T-helper 1 cell treated with Interleukin-12 subunit alpha and Interleukin-12 subunit beta and Interleukin-4 antibody, amounts not matched to agents 30 ng/mL and 1 ng/mL, for 36 hours (primary cell): ENCODE measurements around the gene SMC3. TPM values are rescaled to one million over a fixed set of nuclear protein-coding genes. Genes with fewer than 3 reads are reported as not detected.

ENCODE experiments used
- intact Hi-C: fragments of 100-400 bp; cut with micrococcal nuclease; formaldehyde crosslinking; loops from one replicate; pipeline ENCODE4 v1.15.1; 2024
- total RNA-seq: library from RNA; stranded (reverse); gene quantifications from 2 replicates; pipeline ENCODE4 v1.2.3, GENCODE V29; 2022

Gene SMC3
- total RNA-seq, 1 donor from 2014 or later = 68.6 TPM

DNA sequence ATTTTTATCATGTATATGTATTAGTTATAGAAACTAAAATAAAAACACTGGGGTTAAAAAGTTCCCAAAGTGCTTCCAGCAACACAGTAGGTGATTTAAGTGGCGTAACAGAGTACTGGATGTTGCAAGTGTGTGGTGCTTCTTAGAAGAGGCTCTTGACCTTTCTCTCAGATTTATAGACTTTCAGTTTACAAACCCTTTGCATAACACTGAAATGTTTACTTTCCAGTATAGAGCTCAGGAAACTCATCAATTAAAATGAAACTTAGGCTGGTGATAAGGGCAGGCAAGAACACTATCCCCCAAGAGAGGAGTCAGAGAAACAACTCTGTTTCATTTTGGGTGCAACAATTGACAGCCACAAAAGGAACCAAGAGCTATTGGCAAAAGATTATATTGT lies 27.5 kb upstream of the SMC3 start:
- intact Hi-C loops = loop anchor here (1.0 kb wide), 1 partner anchor 11 kb away; no protein-coding TSS in a partner anchor

DNA sequence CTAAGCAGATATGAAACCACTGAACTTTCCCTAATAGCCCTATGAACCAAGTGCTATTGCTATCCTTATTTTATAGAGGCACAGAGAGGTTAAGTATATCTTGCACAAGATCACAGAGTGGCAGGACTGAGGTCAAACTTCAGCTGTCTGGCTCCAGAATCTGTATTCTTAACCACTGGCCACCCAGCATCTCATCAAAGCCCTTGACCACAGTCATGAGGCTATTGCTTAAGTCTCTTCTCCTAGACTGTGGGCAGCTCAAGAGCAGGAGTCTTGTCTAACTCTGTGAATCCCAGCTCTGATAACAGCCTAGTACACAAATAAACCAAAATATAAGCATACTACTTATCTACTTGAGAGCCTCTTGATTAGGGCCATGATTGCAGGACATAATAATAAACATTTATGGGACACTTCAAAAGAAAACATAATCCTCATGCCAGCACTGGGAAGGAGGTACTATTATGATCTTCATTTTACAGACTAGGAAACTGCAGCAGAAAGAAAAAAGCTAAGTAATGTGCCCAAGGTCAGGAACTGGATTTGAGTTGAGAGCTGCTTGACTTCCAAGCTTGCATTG lies 22.4 kb upstream of the SMC3 start:
- intact Hi-C loops = no loop called here

DNA sequence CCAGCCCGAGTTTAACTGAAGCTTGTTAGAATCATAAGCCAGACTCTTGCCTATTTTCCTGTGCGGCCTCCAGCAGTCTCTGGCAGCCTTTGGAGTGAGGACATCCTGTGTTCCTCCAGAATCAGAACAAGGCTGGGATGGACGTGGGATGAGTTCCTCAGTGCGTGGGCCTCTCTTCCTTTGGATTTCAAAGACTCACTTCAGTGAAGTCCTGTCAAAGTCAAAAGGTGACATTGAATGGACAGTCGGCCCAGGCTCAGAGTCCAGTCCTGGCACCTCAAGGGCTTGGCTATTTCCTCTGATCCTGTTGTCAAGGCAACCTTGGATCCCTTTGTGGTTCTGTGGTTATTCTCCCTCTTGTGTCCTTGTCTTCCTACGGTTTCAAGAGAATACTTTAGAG lies 21.4 kb upstream of the SMC3 start:
- intact Hi-C loops = no loop called here

DNA sequence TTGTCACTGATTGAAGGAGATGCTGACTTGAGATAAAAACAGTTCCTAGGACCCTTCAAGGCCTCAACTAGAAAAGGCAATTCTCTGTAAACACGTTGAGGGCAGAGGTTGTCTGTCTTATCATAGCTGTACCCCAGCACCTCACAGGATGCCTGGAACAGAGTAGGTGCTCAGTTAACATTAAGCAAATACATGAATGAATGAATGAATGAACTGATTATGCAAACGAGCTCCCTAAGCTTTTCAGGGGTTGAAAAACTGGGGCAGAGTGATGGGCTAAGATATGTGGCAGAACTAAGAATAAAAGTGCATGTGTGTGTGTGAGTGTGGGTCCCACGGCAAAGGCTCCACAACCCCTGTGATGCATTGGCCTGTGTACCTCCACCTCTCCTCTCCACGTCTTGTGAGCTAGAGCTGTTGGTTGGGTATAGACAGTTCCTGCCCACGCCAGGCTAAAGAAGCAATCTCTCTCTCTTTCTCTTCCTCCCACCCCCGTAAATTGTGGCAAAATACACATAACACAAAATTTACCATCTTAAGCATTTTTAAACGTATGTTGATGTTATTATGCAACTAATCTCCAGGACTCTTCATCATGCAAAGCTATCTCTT lies 20.9 kb upstream of the SMC3 start:
- intact Hi-C loops = loop anchor here (1.0 kb wide), 9 partner anchors 21 to 409 kb away; partner anchors contain the start of genes DUSP5 and SMC3

DNA sequence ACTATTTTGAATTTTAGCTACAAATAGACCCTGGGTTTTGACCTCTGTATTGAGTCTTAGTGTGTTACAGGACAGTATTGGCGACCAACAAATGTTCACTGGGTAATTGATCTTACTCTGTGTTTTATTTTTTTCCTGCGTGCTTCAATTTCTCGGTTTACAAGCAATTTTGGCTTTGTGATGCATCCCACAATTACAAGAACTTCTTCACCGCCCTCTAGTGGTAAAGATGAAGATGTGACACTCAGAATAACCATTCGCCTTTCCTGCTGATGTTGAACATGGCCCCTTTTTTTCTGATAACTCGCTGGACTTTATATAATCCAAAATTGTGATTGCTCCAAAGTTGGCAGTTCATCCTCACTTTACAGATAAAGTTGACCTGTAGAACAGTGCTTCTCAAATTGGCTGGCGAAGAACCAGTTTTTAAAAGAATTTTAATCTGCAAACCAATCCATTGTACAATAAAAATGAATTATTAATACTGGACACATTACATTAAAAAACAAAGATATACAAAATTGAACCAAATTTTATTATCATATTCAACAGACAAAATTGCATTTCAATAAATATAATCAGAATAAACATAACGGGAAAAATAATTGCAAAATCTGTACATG lies 20.2 kb upstream of the SMC3 start:
- intact Hi-C loops = loop anchor here (1.0 kb wide), 9 partner anchors 20 to 410 kb away; partner anchors contain the start of genes DUSP5 and SMC3

DNA sequence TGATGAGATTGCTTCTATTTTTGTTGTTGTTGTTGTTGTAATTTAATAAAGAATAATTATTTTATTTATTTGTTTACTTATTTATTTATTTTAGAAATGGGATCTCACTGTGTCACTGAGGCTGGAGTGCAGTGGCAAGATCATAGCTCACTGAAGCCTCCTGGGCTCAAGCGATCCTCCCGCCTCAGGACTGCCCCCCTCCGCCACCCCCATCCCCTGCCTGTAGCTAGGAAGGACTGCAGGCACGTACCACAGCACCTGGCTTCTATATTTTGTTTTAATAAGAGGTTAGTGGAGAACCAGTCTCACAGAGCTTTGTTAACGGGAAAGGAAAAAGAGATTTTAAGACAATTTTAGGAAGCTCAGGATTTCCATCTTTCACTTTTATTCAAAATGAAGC lies 19.5 kb upstream of the SMC3 start:
- intact Hi-C loops = no loop called here

DNA sequence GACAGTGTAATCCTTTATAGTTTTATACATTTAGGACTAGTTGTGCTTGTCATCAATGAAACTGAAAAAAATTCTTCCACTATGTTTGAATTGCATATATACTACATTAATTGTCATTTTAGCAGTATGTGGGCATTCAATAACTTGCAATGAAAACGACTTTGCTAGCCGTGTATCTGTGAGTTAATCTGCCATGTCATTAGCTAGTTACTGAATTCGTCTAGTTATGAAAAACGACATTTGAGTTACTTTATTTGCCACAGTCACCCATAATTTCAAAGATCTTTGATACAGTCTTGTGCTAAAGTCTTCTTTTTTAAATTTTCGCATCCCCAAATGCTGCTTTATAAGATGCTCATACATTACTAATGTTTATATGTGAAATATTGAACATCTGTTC lies 18.3 kb upstream of the SMC3 start:
- intact Hi-C loops = no loop called here

DNA sequence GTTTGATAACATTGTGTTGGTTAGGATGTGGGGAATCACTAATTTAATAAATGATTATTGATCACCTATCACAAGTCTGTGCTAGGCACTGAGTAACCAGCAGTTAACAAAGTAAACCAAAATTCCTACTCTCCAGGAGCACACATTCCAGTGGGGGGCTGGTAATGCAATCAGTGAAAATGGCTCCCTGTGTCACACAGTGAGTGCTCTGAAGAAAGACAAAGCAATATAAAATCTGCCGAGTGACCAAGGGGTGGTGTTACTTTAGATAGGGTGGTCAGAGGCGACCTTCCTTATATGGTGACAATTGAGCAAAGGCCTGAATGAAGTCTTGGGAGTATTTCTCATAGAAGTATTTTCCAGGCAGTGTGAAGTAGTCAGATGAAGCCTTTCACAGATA lies 13.6 kb upstream of the SMC3 start:
- intact Hi-C loops = no loop called here

DNA sequence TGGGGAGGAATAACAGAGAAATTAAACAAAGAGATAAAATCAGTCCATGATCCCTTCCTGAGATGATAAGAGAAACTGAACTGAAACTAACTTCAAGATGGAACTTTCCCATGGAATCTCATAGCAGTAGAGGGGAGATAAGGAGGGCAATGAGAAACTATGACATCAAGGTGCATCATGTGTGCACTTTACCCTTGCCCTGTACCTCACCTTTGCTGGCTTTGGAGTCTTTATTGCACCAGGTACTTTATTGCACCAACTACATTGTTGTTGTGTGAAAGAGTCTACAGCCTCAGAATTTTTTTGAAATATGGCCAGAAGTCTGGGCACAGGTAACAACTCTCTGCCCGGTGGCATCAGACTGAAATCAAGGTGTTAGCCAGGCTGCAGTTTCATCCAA lies 11.2 kb upstream of the SMC3 start:
- intact Hi-C loops = no loop called here

DNA sequence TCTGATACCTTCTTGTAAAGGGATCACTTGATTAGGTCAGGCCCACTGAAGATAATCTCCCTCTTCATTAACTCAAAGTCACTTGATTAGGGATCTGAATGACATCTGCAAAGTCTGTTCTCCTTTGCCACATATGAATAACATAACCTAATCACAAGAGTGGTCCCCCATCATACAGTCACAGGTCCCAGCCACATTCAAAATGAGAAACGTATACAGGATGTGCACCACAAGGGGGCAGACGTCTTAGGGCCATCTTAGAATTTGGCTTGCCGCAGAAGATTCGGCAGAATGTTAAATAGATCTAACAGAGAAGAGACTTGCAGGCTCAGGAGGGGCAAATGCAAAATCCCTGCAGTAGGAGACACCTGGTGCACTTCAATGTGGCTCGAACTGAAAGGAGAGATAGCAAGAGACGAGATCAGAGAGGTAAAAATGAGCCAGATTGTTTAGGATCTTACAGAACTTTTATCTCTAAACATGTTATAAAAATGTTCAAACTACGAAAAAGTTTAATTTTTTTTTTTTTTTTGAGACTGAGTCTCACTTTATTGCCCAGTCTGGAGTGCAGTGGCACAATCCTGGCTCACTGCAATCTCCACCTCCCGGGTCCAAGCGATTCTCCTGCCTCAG lies 10.4 kb upstream of the SMC3 start:
- intact Hi-C loops = loop anchor here (1.0 kb wide), 2 partner anchors 10 to 43 kb away; partner anchors contain the start of gene SMC3

DNA sequence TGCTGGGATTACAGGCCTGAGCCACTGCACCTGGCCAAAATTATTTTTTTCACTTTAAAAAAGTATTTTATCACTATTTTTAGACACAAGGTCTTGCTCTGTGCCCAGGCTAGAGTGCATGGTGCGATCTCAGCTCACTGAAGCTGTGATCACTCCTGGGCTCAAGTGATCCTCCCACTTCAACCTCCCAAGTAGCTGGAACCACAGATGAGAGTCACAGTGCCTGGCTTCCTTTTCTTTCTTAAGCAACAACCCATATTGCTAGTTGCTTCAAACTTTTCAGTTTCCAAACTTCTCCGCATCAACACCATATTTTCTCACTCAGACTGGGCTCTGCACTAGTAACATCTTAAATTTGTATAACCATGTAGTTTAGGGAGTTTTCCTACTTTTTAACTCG lies 9.5 kb upstream of the SMC3 start:
- intact Hi-C loops = no loop called here

DNA sequence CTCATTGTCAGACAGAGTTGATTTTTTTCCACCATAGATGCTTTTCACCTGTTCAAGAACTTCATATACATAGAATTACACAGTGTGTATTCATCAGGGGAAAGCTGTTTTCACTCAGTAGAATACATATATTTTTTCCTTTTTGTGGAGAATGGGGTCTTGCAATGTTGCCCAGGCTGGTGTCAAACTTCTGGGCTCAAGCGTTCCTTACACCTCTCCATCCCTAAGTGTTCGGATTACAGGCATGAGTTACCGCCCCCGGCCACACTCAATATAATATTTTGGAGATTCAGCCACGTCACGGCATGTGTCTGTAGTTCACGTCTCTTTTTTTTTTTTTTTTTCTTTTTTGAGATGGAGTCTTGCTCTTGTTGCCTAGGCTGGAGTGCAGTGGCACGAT lies 7.5 kb upstream of the SMC3 start:
- intact Hi-C loops = no loop called here

DNA sequence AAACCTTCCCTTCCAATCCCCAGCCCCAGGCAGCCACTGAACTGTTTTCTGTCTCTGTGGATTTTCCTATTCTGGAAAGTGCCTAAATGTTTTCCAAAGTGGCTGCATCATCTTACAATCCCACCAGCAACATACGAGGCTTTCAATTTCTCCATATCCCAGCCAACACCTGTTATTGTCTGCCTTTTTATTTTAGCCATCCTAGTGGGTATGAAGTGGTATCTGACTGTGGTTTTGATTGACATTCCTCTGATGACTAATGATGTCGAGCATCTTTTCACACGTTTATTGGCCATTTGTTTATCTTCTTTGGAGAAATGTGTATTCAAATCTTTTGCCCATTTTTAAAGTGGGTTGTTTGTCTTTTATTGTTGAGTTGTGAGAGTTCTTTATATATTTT lies 6.2 kb upstream of the SMC3 start:
- intact Hi-C loops = no loop called here

DNA sequence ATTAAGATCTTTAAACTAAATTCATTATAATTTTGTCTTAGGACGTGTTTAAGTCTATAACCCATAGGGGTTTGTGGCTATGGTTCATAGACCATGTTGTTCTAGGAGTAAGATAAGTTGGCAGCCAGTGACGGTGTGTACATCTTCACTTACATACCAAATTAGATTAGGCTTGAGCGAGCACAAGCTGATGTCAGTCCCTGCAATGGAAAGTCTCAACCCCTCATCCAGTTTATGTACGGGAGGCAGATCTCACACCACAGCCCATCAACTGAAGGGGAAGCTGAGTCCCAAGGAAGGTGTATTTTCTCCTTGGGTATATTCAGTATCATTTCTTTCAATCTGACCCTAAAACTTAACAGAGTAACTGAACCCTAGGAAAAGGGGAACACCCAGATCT lies 5.1 kb upstream of the SMC3 start:
- intact Hi-C loops = no loop called here

DNA sequence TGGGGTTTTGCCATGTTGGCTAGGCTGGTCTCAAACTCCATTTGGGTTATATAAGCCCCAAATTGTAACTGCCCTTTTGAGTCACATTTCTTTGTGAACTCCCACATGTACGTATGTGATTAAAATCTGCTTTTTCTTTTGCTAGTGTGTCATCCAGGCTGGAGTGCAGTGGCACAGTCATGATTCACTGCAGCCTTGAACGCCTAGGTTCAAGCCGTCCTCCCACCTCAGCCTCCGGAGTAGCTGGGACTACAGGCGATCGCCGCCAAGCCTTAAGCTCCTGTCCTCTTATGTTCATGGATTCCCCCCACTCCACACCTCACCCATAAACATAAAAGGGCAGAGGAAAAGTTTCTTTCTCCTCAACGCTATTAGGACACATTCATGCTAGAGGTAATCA lies 4.4 kb upstream of the SMC3 start:
- intact Hi-C loops = no loop called here

DNA sequence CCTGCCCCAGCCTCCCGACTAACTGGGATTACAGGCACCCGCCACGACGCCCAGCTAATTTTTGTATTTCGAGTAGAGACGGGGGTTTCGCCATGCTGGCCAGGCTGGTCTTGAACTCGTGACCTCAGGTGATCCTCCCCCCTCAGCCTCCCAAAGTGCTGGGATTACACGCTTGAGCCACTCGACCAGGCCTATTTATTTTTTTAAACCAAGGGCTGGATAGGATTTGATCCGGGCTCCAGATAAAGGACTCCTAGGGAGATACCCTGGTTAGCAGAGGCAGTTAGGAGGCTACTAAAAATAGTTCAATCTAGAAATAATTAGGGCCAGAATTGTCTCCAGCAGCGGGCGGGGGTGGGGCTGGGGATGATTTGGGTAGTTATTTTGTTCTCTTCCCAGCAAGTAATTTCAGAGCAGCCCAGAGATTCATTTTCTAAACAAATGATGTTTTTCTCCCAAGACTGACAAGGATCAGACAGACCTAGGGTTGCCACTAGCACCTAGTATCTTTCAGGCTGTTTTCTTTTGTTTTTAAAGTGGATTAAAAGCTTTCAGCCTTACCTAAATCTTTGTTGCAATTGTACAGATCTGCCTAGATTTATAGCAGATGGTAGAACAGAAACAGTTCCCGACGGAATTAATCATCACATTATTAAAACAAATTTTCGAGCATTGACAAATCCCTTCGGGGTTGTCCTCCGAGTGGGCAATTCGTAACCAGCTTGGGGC lies 859 bp upstream of the SMC3 start:
- intact Hi-C loops = loop anchor here (1.0 to 5.0 kb wide), 15 partner anchors 9 to 654 kb away; partner anchors contain the start of genes ADD3, BBIP1, DUSP5 and PDCD4

DNA sequence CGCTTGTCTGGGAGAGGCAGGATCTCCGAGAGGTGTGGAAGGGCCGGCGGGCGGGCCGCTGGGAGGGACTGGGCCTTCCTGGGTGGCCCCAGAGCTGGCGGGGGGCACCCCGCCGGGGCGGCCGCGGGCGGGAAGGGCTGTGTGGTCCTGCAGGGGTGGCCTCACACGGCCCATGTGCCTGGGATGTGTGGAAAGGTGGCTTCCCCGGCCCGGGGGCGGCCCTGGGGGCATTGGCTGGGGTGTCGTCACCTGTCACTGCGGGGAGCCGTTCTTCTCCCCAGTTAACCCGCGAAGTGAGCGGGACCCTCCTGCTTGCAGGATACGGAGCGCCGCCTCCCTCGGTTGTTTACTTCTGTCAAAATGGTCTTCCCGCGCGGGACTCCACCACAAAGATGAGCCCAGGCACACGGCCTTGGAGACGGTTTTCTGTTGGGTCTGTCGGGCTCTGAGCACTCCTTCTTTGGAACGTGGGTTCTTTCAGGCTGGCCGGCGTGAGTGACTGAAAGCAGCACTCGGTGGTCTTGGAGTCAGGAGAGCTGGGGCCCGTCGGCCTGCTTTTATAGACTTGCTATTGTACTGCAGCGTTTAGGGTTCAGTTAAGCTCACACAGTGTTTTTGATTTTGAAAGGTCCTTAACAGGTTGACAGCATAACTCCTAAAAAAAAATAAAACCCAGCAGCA lies 700 bp downstream of the SMC3 start:
- intact Hi-C loops = loop anchor here (2.0 to 5.0 kb wide), 3 partner anchors 304 to 656 kb away; partner anchors contain the start of gene PDCD4

DNA sequence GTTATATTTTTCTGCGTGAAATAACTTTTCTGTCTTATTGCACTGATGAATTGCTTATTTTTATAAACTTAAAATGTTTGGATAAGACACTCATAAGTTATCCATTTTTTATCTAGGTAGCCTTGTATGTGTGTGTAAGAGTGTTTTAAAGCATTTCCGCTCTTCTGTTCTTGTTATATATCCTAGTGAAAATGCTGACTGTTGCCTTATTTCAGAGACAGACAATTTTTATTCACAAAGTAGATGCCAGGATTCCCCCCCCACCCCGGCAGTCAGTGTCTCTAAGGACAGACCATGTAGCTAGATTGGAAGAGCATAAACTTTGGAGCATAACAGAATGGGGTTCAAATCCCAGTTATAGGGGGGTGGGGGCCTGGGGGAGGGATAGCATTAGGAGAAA lies 1.6 kb downstream of the SMC3 start:
- intact Hi-C loops = loop anchor here (2.0 to 5.0 kb wide), 3 partner anchors 303 to 657 kb away; partner anchors contain the start of gene PDCD4

DNA sequence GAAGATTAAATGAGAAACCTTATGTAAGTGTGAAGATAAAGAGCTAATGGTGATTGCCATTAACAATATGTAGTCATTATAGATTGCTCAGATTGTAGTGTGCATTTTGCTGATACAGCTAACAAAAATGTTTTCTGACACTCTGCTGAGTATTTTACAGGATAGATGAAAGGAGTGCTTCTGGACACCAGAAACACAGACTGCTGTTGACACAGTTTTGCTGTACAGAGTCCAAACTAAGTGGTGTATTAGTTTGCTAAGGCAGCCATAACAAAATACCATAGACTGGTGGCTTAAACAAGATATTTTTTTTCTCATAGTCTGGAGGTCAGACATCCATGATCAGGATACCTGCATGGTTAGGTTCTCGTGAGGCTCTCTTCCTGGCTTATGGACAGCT lies 2.2 kb downstream of the SMC3 start:
- intact Hi-C loops = loop anchor here (2.0 to 5.0 kb wide), 3 partner anchors 303 to 657 kb away; partner anchors contain the start of gene PDCD4

DNA sequence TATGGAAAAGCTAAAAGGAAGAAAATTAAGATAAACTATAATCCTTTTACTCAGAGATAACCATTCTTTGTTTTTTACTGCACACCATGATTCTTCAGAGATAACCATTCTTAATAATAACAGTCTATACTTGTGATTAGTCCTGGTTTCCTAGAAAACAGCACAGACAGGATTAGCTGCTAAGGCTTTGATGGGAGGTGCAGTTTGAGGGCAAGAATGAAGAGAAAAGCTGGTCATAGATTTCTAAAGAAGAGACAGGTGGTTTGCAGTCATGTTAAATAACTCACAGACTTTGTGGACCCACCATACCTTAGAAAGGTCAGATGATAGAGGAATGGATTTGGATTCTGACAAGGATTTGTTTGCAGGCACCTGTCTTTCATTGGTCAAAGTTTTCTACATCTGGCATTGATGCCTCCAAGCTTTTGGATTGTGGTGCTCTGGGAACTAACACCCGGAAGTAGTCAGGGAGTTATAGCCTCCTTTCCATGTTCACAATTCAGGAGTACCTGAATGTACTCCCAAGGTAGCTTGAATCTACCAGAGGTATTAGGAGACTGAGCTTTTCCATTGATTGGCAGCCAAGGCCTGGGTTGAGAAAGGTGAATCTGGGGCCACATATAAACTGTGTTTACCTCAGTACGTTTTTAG lies 3.7 kb downstream of the SMC3 start:
- intact Hi-C loops = no loop called here
